Activated naive CD4-positive, alpha-beta T cell treated with anti-CD3 and anti-CD28 coated beads, Interleukin-2, amount 10 ng/mL, durations not matched to agents 7 days and 5 days (primary cell): ENCODE results near the gene CCNL1.

Source experiments
- CTCF ChIA-PET: fragments of 350-600 bp; sonication (Branson Sonifier 250); formaldehyde crosslinking; loops from one replicate; lab custom pipeline; 2021; ENCODE audit warnings: antibody characterized with exemption; lab: Charles Lee
- DNase-seq: peaks from one replicate; pipeline ENCODE4 v3.0.0-alpha.2; 2020
- H3K27ac Mint-ChIP-seq: one replicate; pipeline ENCODE4 v1.8.0; 2021; ENCODE audit warnings: mild to moderate bottlenecking, moderate library complexity, mixed read lengths
- H3K27me3 Mint-ChIP-seq: one replicate; pipeline ENCODE4 v1.8.0; 2021; ENCODE audit warnings: mild to moderate bottlenecking, mixed read lengths
- H3K36me3 Mint-ChIP-seq: one replicate; pipeline ENCODE4 v1.8.0; 2021; ENCODE audit warnings: mixed read lengths
- H3K4me1 Mint-ChIP-seq: one replicate; pipeline ENCODE4 v1.8.0; 2021; ENCODE audit warnings: mixed read lengths
- H3K4me3 Mint-ChIP-seq: one replicate; pipeline ENCODE4 v1.8.0; 2021; ENCODE audit warnings: mild to moderate bottlenecking, moderate library complexity, mixed read lengths
- H3K9me3 Mint-ChIP-seq: one replicate; pipeline ENCODE4 v1.8.0; 2021; ENCODE audit warnings: mixed read lengths

CCNL1 gene

DNA sequence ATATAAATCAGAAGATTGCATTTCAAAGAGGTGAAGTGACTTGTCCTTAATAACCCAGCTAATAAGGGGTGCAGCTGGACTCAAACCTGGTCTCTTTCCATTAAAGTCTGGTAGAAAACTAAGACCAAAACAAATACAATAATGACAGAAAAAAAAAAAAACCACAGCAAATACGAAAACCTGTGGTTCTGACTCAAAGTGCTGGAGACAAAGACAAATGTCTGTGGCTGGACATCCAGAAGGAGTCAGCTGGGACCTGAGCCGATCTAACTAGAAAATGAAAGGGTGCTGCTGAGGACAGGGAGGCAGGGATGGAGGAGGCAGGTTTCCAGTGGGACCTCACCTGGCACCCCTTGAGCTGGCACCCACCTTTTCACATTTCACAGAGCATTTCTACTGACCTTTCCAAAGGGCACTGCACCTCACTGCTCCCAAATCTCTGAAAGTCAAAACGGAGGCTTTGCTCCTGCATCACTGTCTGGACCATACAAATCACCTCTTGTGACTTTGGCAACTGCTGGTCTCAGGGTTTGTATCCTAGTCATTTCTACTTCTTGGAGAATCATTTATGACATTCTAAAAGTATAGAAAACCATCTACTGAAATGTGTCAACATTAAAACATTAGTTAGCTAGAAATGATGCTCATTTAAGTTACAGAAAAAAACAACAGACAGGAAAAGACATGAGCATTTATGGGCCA, 61.7 kb downstream of the CCNL1 start:
- no peaks in the 10 kb centered on the region for H3K36me3 Mint-ChIP-seq
- no peak overlapping the region for H3K4me3 Mint-ChIP-seq
- H3K27ac Mint-ChIP-seq = no peak overlapping the region
- CTCF ChIA-PET = interaction anchor here (1.2 to 1.4 kb wide), 3 partner anchors 9 to 22 kb away, joined by 3 read pairs; no protein-coding TSS in a partner anchor
- peaks cover 4% of the 10 kb centered on the region for H3K27me3 Mint-ChIP-seq
- H3K4me1 Mint-ChIP-seq = peaks cover 2% of the 10 kb centered on the region
- no peak for DNase-seq
- H3K9me3 Mint-ChIP-seq = no peaks in the 10 kb centered on the region
